ENCODE data around the gene LAYN.

LAYN gene

DNA sequence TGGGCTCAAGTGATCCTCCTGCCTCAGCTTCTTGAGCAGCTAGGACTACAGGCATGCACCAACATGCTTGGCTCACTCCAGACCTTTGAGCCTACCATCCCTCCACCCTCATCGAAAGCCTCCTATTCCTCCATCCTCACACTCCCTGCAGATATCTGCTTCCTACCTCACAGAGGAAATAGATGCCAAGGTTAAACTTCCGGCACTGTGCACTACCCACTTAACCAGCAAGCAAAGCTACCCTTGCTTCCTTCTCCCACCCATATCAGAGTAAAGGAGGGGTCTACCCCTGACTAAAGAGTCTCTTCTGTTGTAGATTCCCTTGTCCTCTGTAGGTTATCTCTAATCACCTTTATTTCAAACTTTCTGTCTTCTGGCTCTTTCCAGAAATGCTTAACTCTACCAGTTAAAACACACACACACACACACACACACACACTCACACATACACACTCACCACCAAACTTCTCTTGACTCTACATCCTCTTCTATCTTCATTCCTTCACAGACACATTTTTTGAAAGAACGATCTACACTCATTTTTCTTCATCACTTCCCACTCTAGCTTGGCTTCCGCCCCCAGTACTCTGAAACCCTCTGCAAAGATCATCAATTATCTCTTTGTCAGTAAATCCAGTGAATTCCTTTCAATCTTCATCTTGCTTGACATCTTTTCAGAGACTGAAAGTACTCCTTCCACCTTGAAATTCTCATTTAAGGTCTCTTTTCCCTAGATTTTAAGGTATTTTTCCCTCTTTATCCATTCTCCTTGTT, 50.9 kb downstream of the LAYN start:
- Histone ChIP-seq H3K36me3 (ENCODE audit: control insufficient read depth, insufficient read depth, low read length) (no peaks in the 10 kb centered on the region), H3K27me3 (ENCODE audit: control insufficient read depth, insufficient read depth, low read length) (no peaks in the 10 kb centered on the region), H3K4me3 (ENCODE audit: low read length) (no peak overlapping the region), H3K9me3 (ENCODE audit: control insufficient read depth, insufficient read depth, low read length) (no peaks in the 10 kb centered on the region), H3K27ac (ENCODE audit: low read length) (no peak overlapping the region), H3K4me1 (ENCODE audit: control insufficient read depth, insufficient read depth, low read length) (no peaks in the 10 kb centered on the region)
- WGBS (ENCODE audit: insufficient coverage, insufficient read length) = 100% methylated on average over 1 of the region's 4 CpGs
- DNase-seq (ENCODE audit: low read depth, low spot score) = no peak

DNA sequence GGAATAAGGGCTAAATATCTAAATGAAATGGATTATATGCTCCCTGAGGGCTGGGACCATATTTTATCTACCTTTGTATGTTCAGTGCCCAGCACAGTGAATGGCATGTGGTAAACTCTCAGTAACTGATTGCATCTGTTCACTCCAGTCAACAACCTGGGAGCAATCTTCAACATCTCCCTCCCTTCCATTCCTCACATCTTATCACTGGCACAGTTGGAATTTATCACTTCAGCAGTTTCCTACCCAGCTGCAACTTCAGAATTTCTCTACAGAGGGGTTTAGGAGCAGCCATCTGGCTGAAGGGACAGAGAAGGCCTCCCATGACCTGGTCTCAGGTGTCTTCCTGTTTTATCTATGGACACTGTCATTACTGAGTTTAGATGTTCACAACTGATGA, 52.0 kb downstream of the LAYN start:
- H3K9me3 ChIP-seq (ENCODE audit: control insufficient read depth, insufficient read depth, low read length) = no peaks in the 10 kb centered on the region
- no peak overlapping the region for H3K4me3 ChIP-seq (ENCODE audit: low read length)
- no peaks in the 10 kb centered on the region for H3K4me1 ChIP-seq (ENCODE audit: control insufficient read depth, insufficient read depth, low read length)
- no peaks in the 10 kb centered on the region for H3K27me3 ChIP-seq (ENCODE audit: control insufficient read depth, insufficient read depth, low read length)
- H3K36me3 ChIP-seq (ENCODE audit: control insufficient read depth, insufficient read depth, low read length) = no peaks in the 10 kb centered on the region
- no peak overlapping the region for H3K27ac ChIP-seq (ENCODE audit: low read length)
- no peak for DNase-seq (ENCODE audit: low read depth, low spot score)

DNA sequence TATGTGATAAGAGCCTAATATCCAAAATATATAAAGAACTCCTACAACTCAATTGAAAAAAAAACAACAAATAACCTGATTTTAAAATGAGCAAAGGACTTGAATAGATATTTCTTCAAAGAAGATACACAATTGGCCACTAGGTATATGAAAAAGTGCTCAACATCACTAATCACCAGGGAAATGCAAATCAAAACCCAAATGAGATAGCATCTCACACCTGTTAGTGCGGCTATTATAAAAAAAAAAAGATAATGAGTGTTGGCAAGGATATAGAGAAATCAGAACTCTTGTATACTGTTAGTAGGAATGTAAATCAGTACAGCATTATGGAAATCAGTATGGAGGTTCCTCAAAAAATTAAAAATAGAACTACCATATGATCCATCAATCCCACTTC, 55.8 kb downstream of the LAYN start:
- no CpG with 5 or more reads among the region's 1 CpG for WGBS (ENCODE audit: insufficient coverage, insufficient read length)
- Histone ChIP-seq H3K27ac (ENCODE audit: low read length) (no peak overlapping the region), H3K36me3 (ENCODE audit: control insufficient read depth, insufficient read depth, low read length) (no peaks in the 10 kb centered on the region), H3K4me1 (ENCODE audit: control insufficient read depth, insufficient read depth, low read length) (no peaks in the 10 kb centered on the region), H3K27me3 (ENCODE audit: control insufficient read depth, insufficient read depth, low read length) (no peaks in the 10 kb centered on the region; the same call in 1 of the 2 replicates), H3K9me3 (ENCODE audit: control insufficient read depth, insufficient read depth, low read length) (no peaks in the 10 kb centered on the region), H3K4me3 (ENCODE audit: low read length) (no peak overlapping the region)
- no peak for DNase-seq (ENCODE audit: low read depth, low spot score)

DNA sequence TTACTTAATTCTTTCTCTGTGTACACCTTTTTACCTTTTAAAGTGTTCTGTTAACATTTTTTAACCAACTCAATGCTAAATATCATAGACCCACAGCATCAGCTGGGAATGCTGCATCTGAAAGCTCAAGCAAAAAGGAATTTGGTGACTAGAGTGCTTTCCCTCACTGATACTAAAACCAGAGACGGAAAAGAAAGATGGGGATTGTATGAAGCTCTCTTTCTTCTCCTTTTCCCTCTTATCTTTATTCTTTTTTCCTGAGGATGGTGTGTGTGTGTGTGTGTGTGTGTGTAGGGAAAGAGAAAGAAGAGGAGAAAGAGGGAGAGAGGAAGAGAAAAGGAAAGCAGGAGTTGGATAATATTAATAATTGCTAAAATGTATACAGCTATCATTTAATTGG, 57.6 kb downstream of the LAYN start:
- H3K27me3 ChIP-seq (ENCODE audit: control insufficient read depth, insufficient read depth, low read length) = peaks cover under 1% of the 10 kb centered on the region; the same call in 1 of the 2 replicates
- no peak overlapping the region for H3K27ac ChIP-seq (ENCODE audit: low read length)
- H3K9me3 ChIP-seq (ENCODE audit: control insufficient read depth, insufficient read depth, low read length) = no peaks in the 10 kb centered on the region
- DNase-seq (ENCODE audit: low read depth, low spot score) = no peak
- no CpG with 5 or more reads among the region's 1 CpG for WGBS (ENCODE audit: insufficient coverage, insufficient read length)
- H3K36me3 ChIP-seq (ENCODE audit: control insufficient read depth, insufficient read depth, low read length) = no peaks in the 10 kb centered on the region
- no peak overlapping the region for H3K4me3 ChIP-seq (ENCODE audit: low read length)
- peaks cover under 1% of the 10 kb centered on the region; the same call in 1 of the 2 replicates for H3K4me1 ChIP-seq (ENCODE audit: control insufficient read depth, insufficient read depth, low read length)

DNA sequence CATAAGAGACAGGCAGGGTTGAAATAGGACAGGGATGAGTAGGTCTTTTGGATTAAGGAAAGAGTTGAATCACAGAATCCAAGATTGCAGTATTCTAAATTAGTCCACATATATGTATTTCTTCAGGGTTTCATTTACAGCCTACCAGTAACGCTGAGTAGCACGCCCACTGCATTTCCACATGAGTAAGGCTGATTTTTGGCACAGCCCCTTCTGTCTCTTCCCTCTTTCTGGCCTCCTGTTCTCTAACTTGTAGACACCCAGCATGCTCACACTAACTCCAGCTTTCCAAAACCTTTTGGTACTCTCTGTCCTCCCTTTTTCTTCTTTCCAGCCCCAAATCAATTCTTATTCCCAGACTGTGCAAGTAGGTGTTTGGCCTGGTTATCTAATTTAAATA, 58.0 kb downstream of the LAYN start:
- Histone ChIP-seq H3K4me3 (ENCODE audit: low read length) (no peak overlapping the region), H3K4me1 (ENCODE audit: control insufficient read depth, insufficient read depth, low read length) (peaks cover 2% of the 10 kb centered on the region; the same call in 1 of the 2 replicates), H3K27ac (ENCODE audit: low read length) (no peak overlapping the region), H3K27me3 (ENCODE audit: control insufficient read depth, insufficient read depth, low read length) (peaks cover 4% of the 10 kb centered on the region; the same call in 1 of the 2 replicates), H3K9me3 (ENCODE audit: control insufficient read depth, insufficient read depth, low read length) (no peaks in the 10 kb centered on the region), H3K36me3 (ENCODE audit: control insufficient read depth, insufficient read depth, low read length) (no peaks in the 10 kb centered on the region)
- WGBS (ENCODE audit: insufficient coverage, insufficient read length) = no CpG with 5 or more reads among the region's 2 CpGs
- DNase-seq (ENCODE audit: low read depth, low spot score) = no peak

DNA sequence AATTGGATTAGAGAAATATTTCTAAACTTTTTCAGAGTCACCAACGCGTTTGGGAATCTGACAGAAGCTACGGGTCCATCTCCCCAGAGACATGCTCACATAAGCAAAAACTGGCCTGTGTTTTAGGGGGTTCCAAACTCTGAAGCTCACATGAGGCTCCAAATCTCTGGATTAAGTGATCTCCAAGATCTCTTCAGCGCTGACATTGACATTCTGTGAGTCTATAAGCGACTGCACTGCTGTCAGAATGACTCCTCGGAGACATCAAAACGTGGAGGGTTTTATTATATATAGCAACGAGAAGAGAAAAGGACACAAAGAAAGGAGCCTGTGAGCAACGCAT, 61.1 kb downstream of the LAYN start:
- Histone ChIP-seq H3K27ac (ENCODE audit: low read length) (no peak overlapping the region), H3K4me1 (ENCODE audit: control insufficient read depth, insufficient read depth, low read length) (peaks cover 2% of the 10 kb centered on the region; the same call in 1 of the 2 replicates), H3K9me3 (ENCODE audit: control insufficient read depth, insufficient read depth, low read length) (no peaks in the 10 kb centered on the region), H3K36me3 (ENCODE audit: control insufficient read depth, insufficient read depth, low read length) (no peaks in the 10 kb centered on the region), H3K4me3 (ENCODE audit: low read length) (peak overlapping the region; percentile 9; the same call in 1 of the 2 replicates), H3K27me3 (ENCODE audit: control insufficient read depth, insufficient read depth, low read length) (peaks cover 4% of the 10 kb centered on the region; the same call in 1 of the 2 replicates)
- no CpG with 5 or more reads among the region's 9 CpGs for WGBS (ENCODE audit: insufficient coverage, insufficient read length)
- no peak for DNase-seq (ENCODE audit: low read depth, low spot score)

DNA sequence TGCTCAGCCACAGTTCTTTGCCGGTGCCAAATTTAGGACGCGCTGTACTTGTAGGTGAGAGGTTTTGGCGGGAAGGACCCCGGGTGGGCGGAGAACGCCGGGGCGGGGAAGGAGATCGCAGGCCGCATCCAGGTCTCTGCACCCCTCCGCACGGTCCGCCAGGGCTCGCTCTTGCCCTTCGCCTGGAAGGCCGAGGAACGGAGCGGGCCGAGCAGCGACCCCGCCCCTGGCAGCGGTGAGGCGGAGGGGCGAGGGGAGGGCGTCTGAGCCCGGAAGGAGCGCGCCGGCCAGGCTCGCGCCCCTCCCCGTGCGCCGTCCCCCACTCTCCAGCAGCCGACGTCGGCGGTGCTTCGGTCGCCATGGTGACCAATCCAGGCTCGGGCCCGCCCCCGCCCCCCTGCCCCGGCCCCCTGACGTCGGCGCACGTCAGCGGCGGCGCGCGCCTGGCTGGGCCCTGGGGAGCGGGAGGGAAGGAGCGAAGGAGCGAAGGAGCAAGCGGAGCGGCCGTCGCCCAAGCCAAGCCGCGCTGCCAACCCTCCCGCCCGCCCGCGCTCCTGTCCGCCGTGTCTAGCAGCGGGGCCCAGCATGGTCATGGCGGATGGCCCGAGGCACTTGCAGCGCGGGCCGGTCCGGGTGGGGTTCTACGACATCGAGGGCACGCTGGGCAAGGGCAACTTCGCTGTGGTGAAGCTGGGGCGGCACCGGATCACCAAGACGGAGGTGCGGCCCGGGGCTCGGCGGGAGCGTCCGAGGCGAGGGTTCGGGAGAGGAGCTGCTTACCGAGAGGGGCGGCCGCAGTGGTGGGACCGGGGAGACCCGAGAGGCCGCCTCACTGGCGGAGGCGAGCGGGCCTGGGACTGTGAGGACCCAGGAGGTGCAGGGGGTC, 61.7 kb downstream of the LAYN start, which contains the start of gene SIK2:
Gene SIK2 (plus strand): TSS at position 471 of the 886 bp plus-strand sequence. CDS start 115 bp downstream, at position 586.
- no CpG with 5 or more reads among the region's 100 CpGs for WGBS (ENCODE audit: insufficient coverage, insufficient read length)
- Histone ChIP-seq H3K27me3 (ENCODE audit: control insufficient read depth, insufficient read depth, low read length) (peaks cover 4% of the 10 kb centered on the region; the same call in 1 of the 2 replicates), H3K4me3 (ENCODE audit: low read length) (peak within 1 kb of the TSS; percentile 82), H3K9me3 (ENCODE audit: control insufficient read depth, insufficient read depth, low read length) (no peaks in the 10 kb centered on the region), H3K4me1 (ENCODE audit: control insufficient read depth, insufficient read depth, low read length) (peaks cover 2% of the 10 kb centered on the region; the same call in 1 of the 2 replicates), H3K27ac (ENCODE audit: low read length) (no peak within 1 kb of the TSS), H3K36me3 (ENCODE audit: control insufficient read depth, insufficient read depth, low read length) (no peaks in the 10 kb centered on the region)
- DNase-seq (ENCODE audit: low read depth, low spot score) = peak; percentile 92

DNA sequence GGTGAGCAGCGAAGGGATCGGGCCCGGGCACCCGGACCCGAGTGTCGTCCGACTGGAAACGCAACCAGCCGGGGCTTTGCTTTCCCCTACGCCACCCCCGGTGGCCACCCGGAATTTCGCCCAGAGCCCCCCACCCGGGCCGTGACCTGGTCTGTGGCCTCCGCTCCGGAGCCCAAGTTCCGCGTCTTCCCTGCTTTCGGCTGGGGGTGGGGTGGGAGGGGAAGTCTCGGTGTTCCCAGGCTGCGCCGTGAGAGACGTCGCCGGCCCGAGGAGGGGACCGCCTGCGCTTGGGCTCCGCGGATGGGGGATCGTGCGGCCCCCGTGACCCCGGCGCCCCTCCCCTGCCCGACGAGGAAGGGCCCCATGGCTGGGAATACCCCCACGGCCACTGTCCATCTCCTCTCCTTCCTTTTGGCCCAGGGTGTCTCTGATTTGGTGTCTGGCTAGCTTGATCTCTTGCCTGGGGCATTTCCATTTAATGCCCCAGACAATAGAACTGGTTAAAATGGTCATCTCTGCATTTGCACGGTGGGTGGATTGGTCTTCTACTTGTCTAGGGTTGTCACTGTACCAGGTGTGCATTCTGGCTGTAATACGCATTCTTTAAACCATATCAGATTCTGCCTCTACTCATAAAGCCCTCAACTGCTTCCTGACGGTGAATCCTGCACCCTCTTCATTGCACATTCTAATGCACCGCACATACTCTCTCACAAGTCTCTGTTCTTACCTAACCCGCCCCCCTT, 62.5 kb downstream of the LAYN start:
- Histone ChIP-seq H3K9me3 (ENCODE audit: control insufficient read depth, insufficient read depth, low read length) (no peaks in the 10 kb centered on the region), H3K27ac (ENCODE audit: low read length) (no peak overlapping the region), H3K4me3 (ENCODE audit: low read length) (peak overlapping the region; percentile 82; the same call in 1 of the 2 replicates), H3K36me3 (ENCODE audit: control insufficient read depth, insufficient read depth, low read length) (no peaks in the 10 kb centered on the region), H3K27me3 (ENCODE audit: control insufficient read depth, insufficient read depth, low read length) (peaks cover 4% of the 10 kb centered on the region; the same call in 1 of the 2 replicates), H3K4me1 (ENCODE audit: control insufficient read depth, insufficient read depth, low read length) (peaks cover 2% of the 10 kb centered on the region; the same call in 1 of the 2 replicates)
- DNase-seq (ENCODE audit: low read depth, low spot score) = no peak
- WGBS (ENCODE audit: insufficient coverage, insufficient read length) = no CpG with 5 or more reads among the region's 44 CpGs

DNA sequence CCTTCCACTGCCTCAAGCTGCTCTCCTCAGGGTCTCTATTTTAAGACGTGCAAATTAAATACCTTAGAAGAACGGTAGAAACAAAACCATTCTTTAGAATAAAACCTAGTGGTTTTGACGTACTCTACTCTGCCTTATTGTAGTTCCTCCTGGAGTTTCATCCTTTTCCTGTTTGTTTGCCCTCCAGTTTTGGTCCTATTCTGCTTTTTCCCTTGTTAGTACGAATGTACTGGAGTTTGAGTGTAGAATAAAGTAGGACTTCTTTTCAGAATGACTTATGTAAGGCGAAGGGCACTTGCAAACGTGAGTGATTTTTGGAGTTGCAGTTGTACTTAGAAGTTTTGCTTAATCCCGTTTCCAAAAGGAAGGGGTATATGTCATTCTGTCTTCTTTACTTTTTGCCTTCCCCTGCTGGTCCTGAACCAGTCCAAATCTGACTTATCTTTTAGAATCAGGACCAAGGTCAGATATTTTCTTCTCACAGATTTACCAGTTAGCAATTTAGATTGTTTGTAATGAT, 63.2 kb downstream of the LAYN start:
- peaks cover 4% of the 10 kb centered on the region; the same call in 1 of the 2 replicates for H3K27me3 ChIP-seq (ENCODE audit: control insufficient read depth, insufficient read depth, low read length)
- no peak overlapping the region for H3K4me3 ChIP-seq (ENCODE audit: low read length)
- no peaks in the 10 kb centered on the region for H3K36me3 ChIP-seq (ENCODE audit: control insufficient read depth, insufficient read depth, low read length)
- H3K9me3 ChIP-seq (ENCODE audit: control insufficient read depth, insufficient read depth, low read length) = no peaks in the 10 kb centered on the region
- no CpG with 5 or more reads among the region's 7 CpGs for WGBS (ENCODE audit: insufficient coverage, insufficient read length)
- peaks cover 2% of the 10 kb centered on the region; the same call in 1 of the 2 replicates for H3K4me1 ChIP-seq (ENCODE audit: control insufficient read depth, insufficient read depth, low read length)
- H3K27ac ChIP-seq (ENCODE audit: low read length) = no peak overlapping the region
- DNase-seq (ENCODE audit: low read depth, low spot score) = no peak

Data from iPS DF 6.9 (cell line).